ENCODE data around the gene SFTPB. TPM values are rescaled to one million over a fixed set of nuclear protein-coding genes. Genes with fewer than 3 reads are reported as not detected.

The SFTPB gene
- total RNA-seq, 1 donor from 2014 or later, result not detected

- Histone ChIP-seq H2AFZ (replicated peaks) (no peak overlapping the region), H3K4me1 (no peaks in the 10 kb centered on the region), H3K27me3 (no peaks in the 10 kb centered on the region), H3K4me2 (no peak overlapping the region), H3K27ac (no peak overlapping the region), H4K20me1 (ENCODE audit: low read depth) (no peaks in the 10 kb centered on the region), H3K9me3 (ENCODE audit: low read depth) (no peaks in the 10 kb centered on the region), H3K79me2 (ENCODE audit: low read depth) (no peaks in the 10 kb centered on the region), H3K9ac (no peak overlapping the region), H3K4me3 (no peak overlapping the region), H3K36me3 (no peaks in the 10 kb centered on the region), H3F3A (ENCODE audit: low read depth) (no peaks in the 10 kb centered on the region)
- H3K9me3 Mint-ChIP-seq, result no peaks in the 10 kb centered on the region
- no peaks in the 10 kb centered on the region for H3K27me3 Mint-ChIP-seq (ENCODE audit: insufficient read depth, low read depth)
- TF ChIP-seq EZH2phosphoT487 (IDR thresholded peaks at IDR 0.05), result no peak
- TF ChIP-seq CTCF (IDR thresholded peaks at IDR 0.05), result no peak
- no peak for TF ChIP-seq EZH2 (IDR thresholded peaks at IDR 0.05)
- H3K27ac Mint-ChIP-seq, result no peak overlapping the region
- no peak for DNase-seq (ENCODE audit: low spot score)
- H3K36me3 Mint-ChIP-seq, result peaks cover 18% of the 10 kb centered on the region
- H3K4me1 Mint-ChIP-seq, result no peaks in the 10 kb centered on the region
- no peak overlapping the region for H3K4me3 Mint-ChIP-seq
Observed at GRCh38 chr2:85656468-85656867, 11.5 kb downstream of the SFTPB start.

GRCh38 chr2:85655961-85656417, 12.0 kb downstream of the SFTPB start:
- TF ChIP-seq CTCF (IDR thresholded peaks at IDR 0.05), result no peak
- no peak for TF ChIP-seq EZH2phosphoT487 (IDR thresholded peaks at IDR 0.05)
- no peak overlapping the region for H3K4me2 ChIP-seq
- H3K27ac ChIP-seq, result no peak overlapping the region
- H3K36me3 ChIP-seq, result no peaks in the 10 kb centered on the region
- Mint-ChIP-seq H3K9me3 (no peaks in the 10 kb centered on the region), H3K4me1 (no peaks in the 10 kb centered on the region), H3K27ac (no peak overlapping the region), H3K36me3 (peaks cover 18% of the 10 kb centered on the region), H3K4me3 (no peak overlapping the region), H3K27me3 (ENCODE audit: insufficient read depth, low read depth) (peaks cover under 1% of the 10 kb centered on the region)
- no peaks in the 10 kb centered on the region for H3K27me3 ChIP-seq
- H3K79me2 ChIP-seq (ENCODE audit: low read depth), result no peaks in the 10 kb centered on the region
- no peaks in the 10 kb centered on the region for H3K4me1 ChIP-seq
- DNase-seq (ENCODE audit: low spot score), result no peak
- H2AFZ ChIP-seq (replicated peaks), result no peak overlapping the region
- no peaks in the 10 kb centered on the region for H4K20me1 ChIP-seq (ENCODE audit: low read depth)
- H3K9me3 ChIP-seq (ENCODE audit: low read depth), result no peaks in the 10 kb centered on the region
- no peak overlapping the region for H3K9ac ChIP-seq
- H3F3A ChIP-seq (ENCODE audit: low read depth), result no peaks in the 10 kb centered on the region
- no peak overlapping the region for H3K4me3 ChIP-seq

- Histone ChIP-seq H3K4me1 (no peaks in the 10 kb centered on the region), H3K27ac (no peak overlapping the region), H2AFZ (replicated peaks) (no peak overlapping the region), H3K4me3 (no peak overlapping the region), H3K79me2 (ENCODE audit: low read depth) (no peaks in the 10 kb centered on the region), H3K36me3 (no peaks in the 10 kb centered on the region), H3K9ac (no peak overlapping the region), H3K27me3 (no peaks in the 10 kb centered on the region), H3K4me2 (no peak overlapping the region), H3F3A (ENCODE audit: low read depth) (no peaks in the 10 kb centered on the region), H4K20me1 (ENCODE audit: low read depth) (no peaks in the 10 kb centered on the region), H3K9me3 (ENCODE audit: low read depth) (no peaks in the 10 kb centered on the region)
- Mint-ChIP-seq H3K4me3 (no peak overlapping the region), H3K27ac (no peak overlapping the region), H3K9me3 (no peaks in the 10 kb centered on the region), H3K4me1 (no peaks in the 10 kb centered on the region), H3K27me3 (ENCODE audit: insufficient read depth, low read depth) (peaks cover 2% of the 10 kb centered on the region), H3K36me3 (peaks cover 21% of the 10 kb centered on the region)
- no peak for DNase-seq (ENCODE audit: low spot score)
- no peak for TF ChIP-seq EZH2phosphoT487 (IDR thresholded peaks at IDR 0.05)
- no peak for TF ChIP-seq EZH2 (IDR thresholded peaks at IDR 0.05)
- TF ChIP-seq CTCF (IDR thresholded peaks at IDR 0.05), result no peak
Observed at GRCh38 chr2:85653996-85654395, 14.0 kb downstream of the SFTPB start.
